H1 (cell line): ENCODE measurements around the gene NFASC. TPM values are rescaled to one million over a fixed set of nuclear protein-coding genes. Genes with fewer than 3 reads are reported as not detected.
A peak's percentile ranks its signal among the peaks of the same experiment; 100 is the strongest.

Source experiments
- BACH1 ChIP-seq: IDR thresholded peaks from 2 replicates; pipeline ENCODE4 v1.6.1; 2012; ENCODE audit warnings: low read length, improper control_type of control experiment
- CHD2 ChIP-seq: IDR thresholded peaks from 2 replicates; pipeline ENCODE4 v1.6.1; 2012; ENCODE audit warnings: low read length, improper control_type of control experiment
- CREB1 ChIP-seq: IDR thresholded peaks from 2 replicates; pipeline ENCODE4 v1.6.1; 2012; ENCODE audit warnings: inconsistent platforms
- EZH2 ChIP-seq: fragments of 200-600 bp; sonication (generic); IDR thresholded peaks from 2 replicates; pipeline ENCODE4 v1.7.1; 2012; ENCODE audit warnings: low read depth, mild to moderate bottlenecking, moderate library complexity, low read length, inconsistent platforms; ENCODE audit not compliant: severe bottlenecking
- FOSL1 ChIP-seq: IDR thresholded peaks from 2 replicates; pipeline ENCODE4 v1.6.1; 2011; ENCODE audit warnings: mild to moderate bottlenecking, low read depth, low read length, moderate library complexity; ENCODE audit not compliant: insufficient read depth
- GABPA ChIP-seq: IDR thresholded peaks from 2 replicates; pipeline ENCODE4 v1.6.1; 2011; ENCODE audit warnings: mild to moderate bottlenecking, low read length, moderate library complexity, borderline replicate concordance; ENCODE audit not compliant: insufficient read depth
- GTF2F1 ChIP-seq: IDR thresholded peaks from 2 replicates; pipeline ENCODE4 v1.6.1; 2012; ENCODE audit warnings: low read depth, low read length, improper control_type of control experiment, borderline replicate concordance
- HDAC2 ChIP-seq, 2 experiments: fragments of 300-600 bp in 1 of 2; sonication (generic) in 1 of 2; IDR thresholded peaks; 2 replicates each; pipeline ENCODE4 v1.6.1; 2011 to 2012; ENCODE audit warnings: low read depth in 2 of 2, low read length in 2 of 2, mild to moderate bottlenecking in 2 of 2, moderate library complexity in 2 of 2, borderline replicate concordance in 1 of 2, inconsistent platforms in 1 of 2
- KDM1A ChIP-seq: fragments of 200-600, 300-600 bp; sonication (generic); IDR thresholded peaks from 2 replicates; pipeline ENCODE4 v1.7.1; 2016; ENCODE audit warnings: mild to moderate bottlenecking, low read length, borderline replicate concordance
- NANOG ChIP-seq: IDR thresholded peaks from 2 replicates; pipeline ENCODE4 v1.6.1; 2011; ENCODE audit warnings: low read length, low read depth, mild to moderate bottlenecking, inconsistent platforms; ENCODE audit not compliant: insufficient read depth, poor library complexity, severe bottlenecking
- POLR2A ChIP-seq, 2 experiments: IDR thresholded peaks; 1 replicate in 1 of 2; 2 replicates in 1 of 2; pipeline ENCODE4 v1.6.1; 2011; ENCODE audit warnings: low read depth in 2 of 2, low read length in 2 of 2, mild to moderate bottlenecking in 2 of 2; ENCODE audit errors: control extremely low read depth in 1 of 2
- POLR2AphosphoS5 ChIP-seq: IDR thresholded peaks from 2 replicates; pipeline ENCODE4 v1.6.1; 2011; ENCODE audit warnings: low read depth, low read length
- POU5F1 ChIP-seq: IDR thresholded peaks from 2 replicates; pipeline ENCODE4 v1.6.1; 2011; ENCODE audit warnings: low read depth, mild to moderate bottlenecking, low read length, moderate library complexity
- RBBP5 ChIP-seq: IDR thresholded peaks from 2 replicates; pipeline ENCODE4 v1.7.1; 2012; ENCODE audit warnings: low read depth, mild to moderate bottlenecking, inconsistent platforms, low read length, moderate library complexity, borderline replicate concordance
- SIN3A ChIP-seq, 2 experiments: IDR thresholded peaks in 1 of 2; conservative IDR thresholded peaks in 1 of 2; 2 replicates each; pipeline ENCODE4 v1.6.1; 2011 to 2012; ENCODE audit warnings: low read length in 2 of 2, improper control_type of control experiment in 1 of 2, low read depth in 1 of 2, mild to moderate bottlenecking in 1 of 2
- SIX5 ChIP-seq: IDR thresholded peaks from 2 replicates; pipeline ENCODE4 v1.6.1; 2011; ENCODE audit warnings: mild to moderate bottlenecking, low read depth, low read length
- SUZ12 ChIP-seq: fragments of 200-600 bp; sonication (generic); IDR thresholded peaks from 2 replicates; pipeline ENCODE4 v1.6.1; 2012; ENCODE audit warnings: mild to moderate bottlenecking, inconsistent platforms, low read length, moderate library complexity, mixed read lengths
- TAF1 ChIP-seq: IDR thresholded peaks from 2 replicates; pipeline ENCODE4 v1.6.1; 2011; ENCODE audit warnings: mild to moderate bottlenecking, low read depth, low read length
- TAF7 ChIP-seq: optimal IDR thresholded peaks from 2 replicates; pipeline ENCODE3; 2011; ENCODE audit warnings: low read depth, mild to moderate bottlenecking, inconsistent platforms, low read length, moderate library complexity, borderline replicate concordance
- TEAD4 ChIP-seq: IDR thresholded peaks from 2 replicates; pipeline ENCODE4 v1.6.1; 2012; ENCODE audit warnings: low read depth, low read length, inconsistent platforms, mixed read lengths
- YY1 ChIP-seq: IDR thresholded peaks from 2 replicates; pipeline ENCODE4 v1.6.1; 2011; ENCODE audit warnings: low read depth, mild to moderate bottlenecking, low read length
- polyA plus RNA-seq, 7 experiments: library from polyadenylated mRNA; depleted of rRNA in 3 of 7; stranded (reverse) in 5 of 7; unstranded in 2 of 7; fragments of >200 nt in 5 of 7; fragments of 200-250 nt in 2 of 7; gene quantifications; 1 replicate in 5 of 7; 2 replicates in 1 of 7; 4 replicates in 1 of 7; pipeline versions ENCODE4 v1.2.1 to v1.2.3, GENCODE V29; 2011 to 2013; ENCODE audit warnings: missing spikeins in 2 of 7, mixed read lengths in 2 of 7
- total RNA-seq: library from RNA; stranded (reverse); fragmentation: NEBNext Ultra II Directional; extraction: Animal tissue kit (Norgen Biotek cat#: 25700); gene quantifications from 2 replicates; pipeline ENCODE4 v1.2.1, GENCODE V29; 2021
- TF ChIP-seq, protein P1 (sequence below): IDR thresholded peaks from 2 replicates; pipeline ENCODE4 v1.6.1; 2011; ENCODE audit warnings: low read depth, mild to moderate bottlenecking, low read length; ENCODE audit not compliant: insufficient read depth
- TF ChIP-seq, protein P2 (sequence below): IDR thresholded peaks from 2 replicates; pipeline ENCODE4 v1.6.1; 2012; ENCODE audit warnings: inconsistent platforms

Gene NFASC
- total and polyA plus RNA-seq, 2 of the 8 experiments (the other 6 are each of a cell fraction or from before 2014, with no cell fraction given): 5.0 to 15.2 TPM

DNA sequence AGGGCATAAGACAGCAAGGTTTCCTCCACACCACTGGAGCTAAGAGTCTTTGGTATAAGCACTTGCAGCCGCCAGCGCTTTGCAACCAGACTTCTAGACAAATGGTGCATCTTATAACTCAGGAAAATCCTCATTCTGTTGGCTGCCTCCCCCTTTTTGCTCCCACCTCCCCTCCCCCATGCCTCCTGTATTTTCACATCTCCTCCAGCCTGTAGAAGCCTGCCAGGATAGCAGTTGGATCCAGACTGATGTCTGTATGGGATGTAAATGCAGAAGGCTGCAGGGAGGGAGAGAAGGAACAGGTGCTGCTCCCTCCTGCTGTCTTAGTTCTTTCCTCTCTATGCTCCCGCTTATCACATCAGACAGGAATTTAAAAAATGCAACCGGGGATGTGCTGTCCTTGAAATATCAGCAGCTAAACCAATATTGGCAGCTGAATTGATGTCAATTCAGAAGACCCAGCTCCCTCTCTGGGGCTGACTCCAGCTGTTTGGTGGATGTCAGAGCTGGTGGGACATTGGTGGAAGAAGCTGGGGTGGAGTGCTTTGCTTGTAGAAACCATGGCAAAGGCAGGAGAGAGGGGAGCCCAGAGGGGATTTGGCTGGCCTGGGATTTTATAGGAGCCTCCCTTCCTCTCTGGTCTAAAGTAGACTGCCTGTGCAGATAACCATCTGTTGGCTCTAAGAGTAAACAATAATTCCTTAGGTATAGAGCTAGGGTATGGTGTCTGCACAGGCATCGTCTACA, 53.5 kb downstream of the NFASC start (continued):
- TF ChIP-seq, protein P1, sequence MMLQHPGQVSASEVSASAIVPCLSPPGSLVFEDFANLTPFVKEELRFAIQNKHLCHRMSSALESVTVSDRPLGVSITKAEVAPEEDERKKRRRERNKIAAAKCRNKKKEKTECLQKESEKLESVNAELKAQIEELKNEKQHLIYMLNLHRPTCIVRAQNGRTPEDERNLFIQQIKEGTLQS: no peak
- no peak for TF ChIP-seq GABPA
- TF ChIP-seq, protein P2, sequence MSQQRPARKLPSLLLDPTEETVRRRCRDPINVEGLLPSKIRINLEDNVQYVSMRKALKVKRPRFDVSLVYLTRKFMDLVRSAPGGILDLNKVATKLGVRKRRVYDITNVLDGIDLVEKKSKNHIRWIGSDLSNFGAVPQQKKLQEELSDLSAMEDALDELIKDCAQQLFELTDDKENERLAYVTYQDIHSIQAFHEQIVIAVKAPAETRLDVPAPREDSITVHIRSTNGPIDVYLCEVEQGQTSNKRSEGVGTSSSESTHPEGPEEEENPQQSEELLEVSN: no peak
- 0 out of 2 replicates have a peak, but pooled peaks have one; percentile 13 for TF ChIP-seq CHD2
- no peak for TF ChIP-seq FOSL1
- peak in 1 of 2 experiments; percentile 27; a peak in 1 of 4 replicates for TF ChIP-seq HDAC2 (IDR thresholded peaks at IDR 0.05; ENCODE audit: borderline replicate concordance in 1 of 2, low read depth in 2 of 2, low read length in 2 of 2)
- peak; percentile 95 for TF ChIP-seq TEAD4
- TF ChIP-seq BACH1: no peak
- TF ChIP-seq CREB1: no peak
- TF ChIP-seq SUZ12: no peak
- TF ChIP-seq POU5F1: no peak
- no peak for TF ChIP-seq RBBP5
- TF ChIP-seq SIX5: no peak
- TF ChIP-seq TAF7: no peak
- no peak for TF ChIP-seq POLR2A (IDR thresholded peaks at IDR 0.05; ENCODE audit: control extremely low read depth in 1 of 2, low read depth in 2 of 2, low read length in 2 of 2)
- TF ChIP-seq POLR2AphosphoS5: no peak
- TF ChIP-seq SIN3A (conservative IDR thresholded peaks at IDR 0.05 in 1 of 2, IDR thresholded peaks at IDR 0.05 in 1 of 2; ENCODE audit: low read depth in 1 of 2, low read length in 2 of 2): peak; percentile 76 to 88; a peak in 2 of 4 replicates
- TF ChIP-seq TAF1: 0 out of 2 replicates have a peak, but pooled peaks have one; percentile 22
- no peak for TF ChIP-seq EZH2
- TF ChIP-seq NANOG: peak; percentile 58
- no peak for TF ChIP-seq YY1
- TF ChIP-seq KDM1A: no peak
- no peak for TF ChIP-seq GTF2F1
